Measurements from ENCODE around the gene ADAMTSL5. TPM values are rescaled to one million over a fixed set of nuclear protein-coding genes. Genes with fewer than 3 reads are reported as not detected.

The ADAMTSL5 gene
- total and polyA plus RNA-seq, 9 of the 15 experiments (the other 6 are each of a cell fraction or from before 2014, with no cell fraction given) = 1.0 to 11.6 (median 4.1) TPM

DNA sequence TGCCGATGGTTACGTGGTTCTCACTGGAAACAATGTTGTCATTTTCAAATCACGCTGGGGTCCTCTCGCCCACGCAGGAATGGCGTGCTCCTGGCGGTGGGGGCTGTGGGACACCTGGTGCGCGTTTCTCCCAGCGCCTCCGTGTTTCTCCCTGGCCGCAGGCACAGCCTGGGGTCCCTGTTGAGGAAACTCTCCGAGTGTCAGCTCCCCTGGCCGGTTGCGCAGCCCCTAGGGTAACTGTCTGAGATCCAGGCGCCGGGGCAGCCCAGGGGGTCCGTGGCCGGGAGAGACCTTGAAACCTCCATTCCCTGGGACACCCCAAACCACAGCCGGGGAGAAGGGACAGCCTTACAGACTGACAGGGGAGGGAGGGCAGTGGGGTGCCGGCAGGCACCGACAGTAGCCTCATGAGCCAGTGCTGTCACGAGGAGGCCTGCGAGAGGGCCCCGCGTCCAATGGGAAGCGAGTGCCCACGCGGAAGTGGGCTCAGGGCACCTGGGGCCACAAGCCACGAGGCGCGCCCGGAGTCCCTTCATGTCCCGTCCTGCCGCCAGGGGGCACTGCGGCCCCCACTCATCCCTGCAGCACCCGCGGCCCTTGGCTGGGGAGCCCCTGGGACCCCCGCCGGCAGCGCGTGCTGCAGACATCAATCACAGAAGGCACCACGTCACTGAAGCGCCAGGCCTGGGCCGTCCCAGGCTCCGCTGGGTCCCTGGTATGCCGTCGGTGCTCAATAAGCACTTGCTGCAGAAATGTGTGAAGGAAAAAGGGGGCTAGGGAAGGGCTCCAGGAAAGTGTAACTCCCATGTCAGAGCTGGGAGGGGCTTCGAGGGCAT, 9.5 kb downstream of the ADAMTSL5 start (continued):
- TF ChIP-seq MYC (IDR thresholded peaks at IDR 0.05; ENCODE audit: low read depth, low read length) (peak; percentile 99), MYC (CRISPR knock-in tag; IDR thresholded peaks at IDR 0.05; ENCODE audit: borderline replicate concordance, low read depth) (peak; percentile 91; the same call in 1 of the 2 replicates), HDAC2 (IDR thresholded peaks at IDR 0.05) (peak; percentile 46; the same call in 1 of the 2 replicates), TCF3 (CRISPR knock-in tag; IDR thresholded peaks at IDR 0.05) (0 out of 2 replicates have a peak, but pooled peaks have one; percentile 12), PRMT5 (CRISPR knock-in tag; IDR thresholded peaks at IDR 0.05) (no peak), RB1 (IDR thresholded peaks at IDR 0.05; ENCODE audit: low read depth) (peak; percentile 71), BMI1 (IDR thresholded peaks at IDR 0.05; ENCODE audit: low read length) (no peak), SRSF9 (IDR thresholded peaks at IDR 0.05; ENCODE audit: borderline replicate concordance, low read depth, low read length) (no peak), CBX3 (IDR thresholded peaks at IDR 0.05; ENCODE audit: borderline replicate concordance in 1 of 2, low read length in 2 of 2) (peak in 1 of 2 experiments; percentile 70; a peak in 1 of 3 replicates), XRCC4 (IDR thresholded peaks at IDR 0.05; ENCODE audit: extremely low read depth, insufficient read depth, insufficient read length) (no peak), ZNF444 (CRISPR knock-in tag; IDR thresholded peaks at IDR 0.05) (no peak), FOXM1 (IDR thresholded peaks at IDR 0.05; ENCODE audit: low read depth) (0 out of 2 replicates have a peak, but pooled peaks have one; percentile 9), FOXM1 (CRISPR knock-in tag; IDR thresholded peaks at IDR 0.05; ENCODE audit: low read depth) (no peak; the same call in 1 of the 2 replicates)
- TF ChIP-seq, protein P1, sequence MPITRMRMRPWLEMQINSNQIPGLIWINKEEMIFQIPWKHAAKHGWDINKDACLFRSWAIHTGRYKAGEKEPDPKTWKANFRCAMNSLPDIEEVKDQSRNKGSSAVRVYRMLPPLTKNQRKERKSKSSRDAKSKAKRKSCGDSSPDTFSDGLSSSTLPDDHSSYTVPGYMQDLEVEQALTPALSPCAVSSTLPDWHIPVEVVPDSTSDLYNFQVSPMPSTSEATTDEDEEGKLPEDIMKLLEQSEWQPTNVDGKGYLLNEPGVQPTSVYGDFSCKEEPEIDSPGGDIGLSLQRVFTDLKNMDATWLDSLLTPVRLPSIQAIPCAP (CRISPR knock-in tag; IDR thresholded peaks at IDR 0.05; ENCODE audit: borderline replicate concordance) = peak; percentile 79; the same call in 1 of the 2 replicates
- TF ChIP-seq, protein P2, sequence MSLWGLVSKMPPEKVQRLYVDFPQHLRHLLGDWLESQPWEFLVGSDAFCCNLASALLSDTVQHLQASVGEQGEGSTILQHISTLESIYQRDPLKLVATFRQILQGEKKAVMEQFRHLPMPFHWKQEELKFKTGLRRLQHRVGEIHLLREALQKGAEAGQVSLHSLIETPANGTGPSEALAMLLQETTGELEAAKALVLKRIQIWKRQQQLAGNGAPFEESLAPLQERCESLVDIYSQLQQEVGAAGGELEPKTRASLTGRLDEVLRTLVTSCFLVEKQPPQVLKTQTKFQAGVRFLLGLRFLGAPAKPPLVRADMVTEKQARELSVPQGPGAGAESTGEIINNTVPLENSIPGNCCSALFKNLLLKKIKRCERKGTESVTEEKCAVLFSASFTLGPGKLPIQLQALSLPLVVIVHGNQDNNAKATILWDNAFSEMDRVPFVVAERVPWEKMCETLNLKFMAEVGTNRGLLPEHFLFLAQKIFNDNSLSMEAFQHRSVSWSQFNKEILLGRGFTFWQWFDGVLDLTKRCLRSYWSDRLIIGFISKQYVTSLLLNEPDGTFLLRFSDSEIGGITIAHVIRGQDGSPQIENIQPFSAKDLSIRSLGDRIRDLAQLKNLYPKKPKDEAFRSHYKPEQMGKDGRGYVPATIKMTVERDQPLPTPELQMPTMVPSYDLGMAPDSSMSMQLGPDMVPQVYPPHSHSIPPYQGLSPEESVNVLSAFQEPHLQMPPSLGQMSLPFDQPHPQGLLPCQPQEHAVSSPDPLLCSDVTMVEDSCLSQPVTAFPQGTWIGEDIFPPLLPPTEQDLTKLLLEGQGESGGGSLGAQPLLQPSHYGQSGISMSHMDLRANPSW (CRISPR knock-in tag; IDR thresholded peaks at IDR 0.05) = 0 out of 2 replicates have a peak, but pooled peaks have one; percentile 27
- TF ChIP-seq, protein P3, sequence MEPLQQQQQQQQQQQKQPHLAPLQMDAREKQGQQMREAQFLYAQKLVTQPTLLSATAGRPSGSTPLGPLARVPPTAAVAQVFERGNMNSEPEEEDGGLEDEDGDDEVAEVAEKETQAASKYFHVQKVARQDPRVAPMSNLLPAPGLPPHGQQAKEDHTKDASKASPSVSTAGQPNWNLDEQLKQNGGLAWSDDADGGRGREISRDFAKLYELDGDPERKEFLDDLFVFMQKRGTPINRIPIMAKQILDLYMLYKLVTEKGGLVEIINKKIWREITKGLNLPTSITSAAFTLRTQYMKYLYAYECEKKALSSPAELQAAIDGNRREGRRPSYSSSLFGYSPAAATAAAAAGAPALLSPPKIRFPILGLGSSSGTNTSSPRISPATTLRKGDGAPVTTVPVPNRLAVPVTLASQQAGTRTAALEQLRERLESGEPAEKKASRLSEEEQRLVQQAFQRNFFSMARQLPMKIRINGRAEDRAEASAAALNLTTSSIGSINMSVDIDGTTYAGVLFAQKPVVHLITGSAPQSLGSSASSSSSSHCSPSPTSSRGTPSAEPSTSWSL (CRISPR knock-in tag; IDR thresholded peaks at IDR 0.05; ENCODE audit: borderline replicate concordance) = no peak
- TF ChIP-seq, protein P4, sequence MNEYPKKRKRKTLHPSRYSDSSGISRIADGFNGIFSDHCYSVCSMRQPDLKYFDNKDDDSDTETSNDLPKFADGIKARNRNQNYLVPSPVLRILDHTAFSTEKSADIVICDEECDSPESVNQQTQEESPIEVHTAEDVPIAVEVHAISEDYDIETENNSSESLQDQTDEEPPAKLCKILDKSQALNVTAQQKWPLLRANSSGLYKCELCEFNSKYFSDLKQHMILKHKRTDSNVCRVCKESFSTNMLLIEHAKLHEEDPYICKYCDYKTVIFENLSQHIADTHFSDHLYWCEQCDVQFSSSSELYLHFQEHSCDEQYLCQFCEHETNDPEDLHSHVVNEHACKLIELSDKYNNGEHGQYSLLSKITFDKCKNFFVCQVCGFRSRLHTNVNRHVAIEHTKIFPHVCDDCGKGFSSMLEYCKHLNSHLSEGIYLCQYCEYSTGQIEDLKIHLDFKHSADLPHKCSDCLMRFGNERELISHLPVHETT (CRISPR knock-in tag; conservative IDR thresholded peaks at IDR 0.05 in 1 of 2, IDR thresholded peaks at IDR 0.05 in 1 of 2) = 0 out of 4 replicates have a peak, but pooled peaks of 1 of the 2 experiments have one; percentile 37
